SU-DHL-6 (cell line): Measurements from ENCODE around the gene EDIL3.

Experiments used
- EZH2phosphoT487 ChIP-seq: fragments of 200-600 bp; sonication (generic), shearing (Covaris generic); conservative IDR thresholded peaks from 2 replicates; pipeline ENCODE4 v1.6.1; 2018; ENCODE audit warnings: mild to moderate bottlenecking, antibody characterized with exemption, low read length, moderate library complexity, mixed read lengths
- TF ChIP-seq, protein P1 (sequence below): fragments of 200-600 bp; sonication (generic); IDR thresholded peaks from one replicate; pipeline ENCODE4 v1.5.1; 2017; ENCODE audit warnings: antibody characterized with exemption, mild to moderate bottlenecking, low read length, moderate library complexity; ENCODE audit not compliant: insufficient read depth, poor library complexity, severe bottlenecking

DNA sequence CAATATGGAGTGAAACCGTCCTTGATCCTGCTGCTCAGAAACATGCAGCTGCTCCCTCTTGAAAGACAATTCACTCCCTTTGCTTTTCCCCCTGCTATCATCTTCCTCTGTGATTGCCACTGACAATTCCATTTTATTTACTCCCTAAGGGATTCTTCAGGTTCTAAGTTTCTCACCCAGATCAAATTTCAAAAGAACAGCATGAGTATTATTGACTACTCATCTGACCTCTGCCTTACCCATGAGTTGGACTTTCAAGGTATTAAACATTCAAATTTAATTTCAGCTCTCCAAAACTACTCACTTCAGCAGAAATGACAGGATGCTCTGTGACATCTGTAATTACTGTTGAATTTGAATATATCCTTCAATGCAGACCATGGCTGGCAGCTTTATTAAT is 427.5 kb downstream of the EDIL3 start:
- TF ChIP-seq, protein P1, sequence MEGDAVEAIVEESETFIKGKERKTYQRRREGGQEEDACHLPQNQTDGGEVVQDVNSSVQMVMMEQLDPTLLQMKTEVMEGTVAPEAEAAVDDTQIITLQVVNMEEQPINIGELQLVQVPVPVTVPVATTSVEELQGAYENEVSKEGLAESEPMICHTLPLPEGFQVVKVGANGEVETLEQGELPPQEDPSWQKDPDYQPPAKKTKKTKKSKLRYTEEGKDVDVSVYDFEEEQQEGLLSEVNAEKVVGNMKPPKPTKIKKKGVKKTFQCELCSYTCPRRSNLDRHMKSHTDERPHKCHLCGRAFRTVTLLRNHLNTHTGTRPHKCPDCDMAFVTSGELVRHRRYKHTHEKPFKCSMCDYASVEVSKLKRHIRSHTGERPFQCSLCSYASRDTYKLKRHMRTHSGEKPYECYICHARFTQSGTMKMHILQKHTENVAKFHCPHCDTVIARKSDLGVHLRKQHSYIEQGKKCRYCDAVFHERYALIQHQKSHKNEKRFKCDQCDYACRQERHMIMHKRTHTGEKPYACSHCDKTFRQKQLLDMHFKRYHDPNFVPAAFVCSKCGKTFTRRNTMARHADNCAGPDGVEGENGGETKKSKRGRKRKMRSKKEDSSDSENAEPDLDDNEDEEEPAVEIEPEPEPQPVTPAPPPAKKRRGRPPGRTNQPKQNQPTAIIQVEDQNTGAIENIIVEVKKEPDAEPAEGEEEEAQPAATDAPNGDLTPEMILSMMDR: no peak
- no peak for TF ChIP-seq EZH2phosphoT487
